ENCODE measurements around the gene PBX4. TPM values are rescaled to one million over a fixed set of nuclear protein-coding genes. Genes with fewer than 3 reads are reported as not detected.

Gene PBX4
- total and polyA plus RNA-seq, 2 of the 8 experiments (the other 6 are each of a cell fraction or from before 2014, with no cell fraction given): 3.4 to 3.8 TPM

- CTCF ChIA-PET (ENCODE audit: partially characterized antibody): interaction anchor here (1.2 to 3.2 kb wide), 3 partner anchors 25 to 36 kb away, joined by 3 to 18 read pairs (median 4); no protein-coding TSS in a partner anchor
- FAIRE-seq: no peak
- no peaks in the 10 kb centered on the region for H3K9me3 ChIP-seq (ENCODE audit: insufficient read depth in 2 of 2, low read depth in 1 of 2, low read length in 1 of 2)
Observed at GRCh38 chr19:19587771-19588170, 30.7 kb downstream of the PBX4 start.

More at GRCh38 chr19:19587771-19588170, 30.7 kb downstream of the PBX4 start:
- H3K4me1 ChIP-seq (replicated peaks in 1 of 4; ENCODE audit: control insufficient read depth in 3 of 4, insufficient read depth in 4 of 4, low read length in 3 of 4): peaks cover 5 to 12% (median 9%) of the 10 kb centered on the region in 4 experiments
- no peaks in the 10 kb centered on the region for H3K23me2 ChIP-seq (ENCODE audit: low read depth, low read length)
- H4K5ac ChIP-seq (ENCODE audit: insufficient read length, low read depth, low read length): no peak overlapping the region
- H3K79me1 ChIP-seq (ENCODE audit: low read depth, low read length): no peaks in the 10 kb centered on the region
- no peak overlapping the region for H3K56ac ChIP-seq (replicated peaks; ENCODE audit: insufficient read length, low read depth, low read length)
- TF ChIP-seq CHD1 (IDR thresholded peaks at IDR 0.05; ENCODE audit: low read depth, low read length): no peak
- TF ChIP-seq KDM1A (IDR thresholded peaks at IDR 0.05; ENCODE audit: borderline replicate concordance, low read length): no peak
- no peak for TF ChIP-seq HDAC2 (IDR thresholded peaks at IDR 0.05; ENCODE audit: borderline replicate concordance in 1 of 2, low read depth in 2 of 2, low read length in 2 of 2)
- no peak for TF ChIP-seq ZNF274 (IDR thresholded peaks at IDR 0.05; ENCODE audit: borderline replicate concordance, extremely low read depth, low read length)
- no peak for TF ChIP-seq SUZ12 (IDR thresholded peaks at IDR 0.05; ENCODE audit: low read length)
- TF ChIP-seq POLR2AphosphoS5 (IDR thresholded peaks at IDR 0.05; ENCODE audit: low read depth, low read length): no peak
- TF ChIP-seq BCL11A (IDR thresholded peaks at IDR 0.05; ENCODE audit: low read depth in 2 of 2, low read length in 2 of 2): no peak
- TF ChIP-seq SP1 (IDR thresholded peaks at IDR 0.05; ENCODE audit: low read depth, low read length): no peak
- TF ChIP-seq SIX5 (IDR thresholded peaks at IDR 0.05; ENCODE audit: low read depth, low read length): no peak
- no peak for TF ChIP-seq SIRT6 (IDR thresholded peaks at IDR 0.05; ENCODE audit: low read length)
- no peak for TF ChIP-seq SP2 (IDR thresholded peaks at IDR 0.05; ENCODE audit: low read length)
- DNase-seq (ENCODE audit: low read depth in 1 of 2, low spot score in 2 of 2): no peak
- no peaks in the 10 kb centered on the region for H3K79me2 ChIP-seq (ENCODE audit: control insufficient read depth in 1 of 2, insufficient read depth in 2 of 2, low read length in 2 of 2)
- no peak overlapping the region for H2BK20ac ChIP-seq (ENCODE audit: low read length)
- no peak overlapping the region for H2BK120ac ChIP-seq (replicated peaks; ENCODE audit: low read depth, low read length)
- WGBS, 2 experiments (ENCODE audit: extremely low coverage in 1 of 2, insufficient coverage in 1 of 2, insufficient read length in 1 of 2, insufficient replicate concordance in 2 of 2, low coverage in 1 of 2, low lambda C conversion rate in 2 of 2, missing lambda C conversion rate in 1 of 2): 91% methylated on average over 5 of the region's 5 CpGs; no CpG with 5 or more reads in 1 of the 2 experiments
- no peak overlapping the region for H2BK15ac ChIP-seq (ENCODE audit: low read length)
- H4K91ac ChIP-seq (replicated peaks; ENCODE audit: insufficient read length, low read length): no peak overlapping the region
- no peak overlapping the region for H3K27ac ChIP-seq (ENCODE audit: low read depth, low read length)
- H3K23ac ChIP-seq (ENCODE audit: insufficient read length): no peak overlapping the region
- H3K4me2 ChIP-seq (ENCODE audit: insufficient read depth in 1 of 2, low read depth in 2 of 2, low read length in 2 of 2): no peak overlapping the region
- H3K9ac ChIP-seq (replicated peaks in 1 of 4; ENCODE audit: extremely low read depth in 1 of 4, low read depth in 3 of 4, low read length in 3 of 4): no peak overlapping the region
- H3K4ac ChIP-seq (replicated peaks; ENCODE audit: insufficient read length, low read depth, low read length): no peak overlapping the region
- no peak overlapping the region for H3K14ac ChIP-seq (ENCODE audit: insufficient read length)
- H2AFZ ChIP-seq (ENCODE audit: low read length): no peak overlapping the region
- H3K36me3 ChIP-seq (ENCODE audit: control insufficient read depth in 2 of 4, insufficient read depth in 4 of 4, low read length in 3 of 4): no peaks in the 10 kb centered on the region
- no peak overlapping the region for H2BK5ac ChIP-seq (ENCODE audit: low read depth, low read length)
- no peak overlapping the region for H4K8ac ChIP-seq (ENCODE audit: extremely low read depth, insufficient read depth, low read length)
- H3K18ac ChIP-seq (ENCODE audit: extremely low read depth, low read length): no peak overlapping the region
- H4K20me1 ChIP-seq (replicated peaks in 1 of 2; ENCODE audit: control insufficient read depth in 1 of 2, insufficient read depth in 2 of 2, low read length in 2 of 2): no peaks in the 10 kb centered on the region
- no peak overlapping the region for H2BK12ac ChIP-seq (ENCODE audit: low read depth, low read length)
- POLR2A ChIA-PET (ENCODE audit: partially characterized antibody): interaction anchor here (0.7 to 1.2 kb wide), 3 partner anchors 16 to 76 kb away, joined by 3 to 4 read pairs (median 3); no protein-coding TSS in a partner anchor
- no peak overlapping the region for H2AK5ac ChIP-seq (ENCODE audit: low read depth, low read length)
- no peaks in the 10 kb centered on the region for H3K27me3 ChIP-seq (replicated peaks in 1 of 4; ENCODE audit: control insufficient read depth in 3 of 4, extremely low read depth in 1 of 4, insufficient read depth in 3 of 4, low read length in 3 of 4)
- H3K4me3 ChIP-seq (ENCODE audit: extremely low read depth in 1 of 4, insufficient read depth in 2 of 4, low read depth in 3 of 4, low read length in 4 of 4): no peak overlapping the region
